OCI-LY3 (cell line): ENCODE results near the gene PAX5.

Experiments used
- H2AFZ ChIP-seq: fragments of 200-600, 300-600 bp; shearing (Covaris generic); 2 replicates; pipeline ENCODE4 v1.6.0; 2014; ENCODE audit warnings: antibody characterized with exemption, low read depth, low read length
- H3K27ac ChIP-seq: fragments of 200-600, 300-600 bp; sonication (generic); 2 replicates; pipeline ENCODE4 v1.5.1; 2014; ENCODE audit warnings: mild to moderate bottlenecking, low read length, moderate library complexity, mixed read lengths
- H3K27me3 ChIP-seq: fragments of 200-600, 300-600 bp; sonication (generic); 2 replicates; pipeline ENCODE4 v1.6.1; 2014; ENCODE audit warnings: low read depth, low read length, mixed read lengths
- H3K36me3 ChIP-seq: fragments of 200-600, 300-600 bp; sonication (generic); replicated peaks from 2 replicates; pipeline ENCODE3; 2014; ENCODE audit warnings: low read depth, low read length, mixed read lengths
- H3K4me1 ChIP-seq: fragments of 300-600, 200-600 bp; sonication (generic); 2 replicates; pipeline ENCODE4 v1.6.1; 2014; ENCODE audit warnings: low read length, mixed read lengths
- H3K4me2 ChIP-seq: fragments of 200-600, 300-600 bp; sonication (generic); 2 replicates; pipeline ENCODE4 v1.6.1; 2014; ENCODE audit warnings: low read length, mixed read lengths
- H3K4me3 ChIP-seq: fragments of 300-600, 200-600 bp; sonication (generic); 2 replicates; pipeline ENCODE4 v1.5.1; 2014; ENCODE audit warnings: antibody characterized with exemption, mild to moderate bottlenecking, low read length, moderate library complexity
- H3K79me2 ChIP-seq: fragments of 300-600, 200-600 bp; shearing (Covaris generic); 2 replicates; pipeline ENCODE4 v1.6.1; 2014; ENCODE audit warnings: mild to moderate bottlenecking, low read length, mixed read lengths
- H3K9ac ChIP-seq: fragments of 300-600, 200-600 bp; shearing (Covaris generic); 2 replicates; pipeline ENCODE4 v1.6.0; 2014; ENCODE audit warnings: mild to moderate bottlenecking, low read length, moderate library complexity
- H3K9me3 ChIP-seq: fragments of 200-600, 300-600 bp; shearing (Covaris generic); 2 replicates; pipeline ENCODE4 v1.6.1; 2014; ENCODE audit warnings: low read length, mixed read lengths; ENCODE audit not compliant: insufficient read depth
- H4K20me1 ChIP-seq: fragments of 200-600, 300-600 bp; sonication (generic); 2 replicates; pipeline ENCODE4 v1.6.1; 2016; ENCODE audit warnings: low read length, mixed read lengths; ENCODE audit not compliant: insufficient read depth
- CTCF ChIP-seq: fragments of 200-600, 300-600 bp; sonication (generic); IDR thresholded peaks from 2 replicates; pipeline ENCODE4 v1.5.1; 2014; ENCODE audit warnings: antibody characterized with exemption, low read length, low read depth
- EZH2phosphoT487 ChIP-seq: fragments of 200-600 bp; shearing (Covaris generic); IDR thresholded peaks from 2 replicates; pipeline ENCODE4 v1.6.1; 2018; ENCODE audit warnings: antibody characterized with exemption, mixed run types, low read depth

PAX5 gene

GRCh38 chr9:36877239-36877638 lies 156.8 kb downstream of the PAX5 start:
- no peak overlapping the region for H2AFZ ChIP-seq
- H3K9me3 ChIP-seq: no peaks in the 10 kb centered on the region
- peaks cover 80% of the 10 kb centered on the region for H3K79me2 ChIP-seq
- no peaks in the 10 kb centered on the region for H3K27me3 ChIP-seq
- H3K27ac ChIP-seq: peak overlapping the region; percentile 65
- H3K9ac ChIP-seq: no peak overlapping the region
- peaks cover 72% of the 10 kb centered on the region for H3K36me3 ChIP-seq
- TF ChIP-seq CTCF (no peak), EZH2phosphoT487 (no peak)
- no peak overlapping the region for H3K4me3 ChIP-seq
- H3K4me1 ChIP-seq: peaks cover 47% of the 10 kb centered on the region
- peak overlapping the region; percentile 55 for H3K4me2 ChIP-seq
- peaks cover 85% of the 10 kb centered on the region for H4K20me1 ChIP-seq

DNA sequence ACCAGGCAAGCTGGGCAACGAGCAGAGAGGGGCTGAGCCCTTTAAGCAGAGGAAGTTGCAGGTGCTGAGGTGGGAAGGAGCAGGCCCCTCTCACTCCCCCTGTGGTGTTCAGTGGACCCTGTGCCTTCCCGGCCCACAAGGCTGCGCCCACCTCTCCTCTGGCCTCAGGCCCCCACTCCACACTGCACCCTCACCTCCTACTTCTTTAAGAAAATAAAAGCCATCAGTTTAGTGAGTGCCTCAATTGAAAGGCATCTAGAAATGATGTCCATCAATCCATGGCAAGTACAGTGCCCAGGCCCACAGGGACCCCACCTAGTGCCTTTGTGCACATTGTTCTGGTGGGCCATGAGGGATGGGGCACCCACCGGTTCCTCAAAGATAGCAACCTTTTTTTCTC lies 158.0 kb downstream of the PAX5 start:
- no peaks in the 10 kb centered on the region for H3K9me3 ChIP-seq
- peak overlapping the region; percentile 65 for H3K27ac ChIP-seq
- H3K4me1 ChIP-seq: peaks cover 47% of the 10 kb centered on the region
- H3K4me2 ChIP-seq: no peak overlapping the region
- no peak overlapping the region for H3K9ac ChIP-seq
- no peaks in the 10 kb centered on the region for H3K27me3 ChIP-seq
- peaks cover 73% of the 10 kb centered on the region for H3K36me3 ChIP-seq
- H3K4me3 ChIP-seq: no peak overlapping the region
- no peak overlapping the region for H2AFZ ChIP-seq
- H4K20me1 ChIP-seq: peaks cover 91% of the 10 kb centered on the region
- H3K79me2 ChIP-seq: peaks cover 88% of the 10 kb centered on the region
- no peak for TF ChIP-seq EZH2phosphoT487
- TF ChIP-seq CTCF: no peak

DNA sequence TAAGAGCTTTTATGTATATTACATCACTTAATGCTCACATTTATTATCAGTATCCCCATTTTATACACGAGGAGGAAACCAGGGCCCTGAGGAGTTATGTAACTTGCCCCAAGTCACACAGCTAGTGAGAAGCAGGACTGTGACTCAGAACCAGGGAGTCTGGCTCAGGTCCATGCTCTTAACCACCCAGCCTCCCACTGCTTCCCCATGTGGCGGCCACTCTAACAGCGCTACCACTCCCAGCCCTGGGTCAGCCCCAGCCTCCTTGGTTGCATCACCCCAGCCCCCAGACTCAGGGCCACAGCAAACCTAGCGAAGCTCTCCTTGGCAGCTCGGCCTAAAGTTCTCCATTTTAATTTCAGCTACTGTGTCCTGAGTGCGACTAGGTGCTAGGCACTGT lies 159.1 kb downstream of the PAX5 start:
- TF ChIP-seq CTCF (no peak), EZH2phosphoT487 (no peak)
- Histone ChIP-seq H2AFZ (no peak overlapping the region), H3K4me3 (no peak overlapping the region), H3K27me3 (no peaks in the 10 kb centered on the region), H3K4me1 (peaks cover 40% of the 10 kb centered on the region), H4K20me1 (peaks cover 96% of the 10 kb centered on the region), H3K36me3 (peaks cover 73% of the 10 kb centered on the region), H3K9ac (no peak overlapping the region), H3K79me2 (peaks cover 91% of the 10 kb centered on the region), H3K27ac (no peak overlapping the region), H3K9me3 (no peaks in the 10 kb centered on the region), H3K4me2 (no peak overlapping the region)

GRCh38 chr9:36874261-36874660 lies 159.8 kb downstream of the PAX5 start:
- H3K4me1 ChIP-seq: peaks cover 33% of the 10 kb centered on the region
- peaks cover 93% of the 10 kb centered on the region for H4K20me1 ChIP-seq

More at GRCh38 chr9:36874261-36874660, 159.8 kb downstream of the PAX5 start:
- Histone ChIP-seq H3K9me3 (no peaks in the 10 kb centered on the region), H3K36me3 (peaks cover 70% of the 10 kb centered on the region), H2AFZ (no peak overlapping the region), H3K9ac (no peak overlapping the region), H3K27me3 (no peaks in the 10 kb centered on the region), H3K4me3 (no peak overlapping the region), H3K4me2 (no peak overlapping the region), H3K79me2 (peaks cover 89% of the 10 kb centered on the region), H3K27ac (no peak overlapping the region)
- TF ChIP-seq EZH2phosphoT487: no peak
